ENCODE data around the gene PRKCA.

GRCh38 chr17:66654106-66654740 is 351.8 kb downstream of the PRKCA start:
- TF ChIP-seq CTCF (IDR thresholded peaks at IDR 0.05) = no peak
- no peak for TF ChIP-seq ZFX (IDR thresholded peaks at IDR 0.05; ENCODE audit: borderline replicate concordance)
